Measurements from ENCODE around the gene RBL2. TPM values are rescaled to one million over a fixed set of nuclear protein-coding genes. Genes with fewer than 3 reads are reported as not detected.
"Not testable (repeated sequence)": the region's sequence is repeated elsewhere in the genome, so short reads cannot be mapped to it uniquely, and the experiment has no call there.

RBL2 gene
- total RNA-seq, 3 donors from 2014 or later = 55.0 to 75.6 (median 75.2) TPM

DNA sequence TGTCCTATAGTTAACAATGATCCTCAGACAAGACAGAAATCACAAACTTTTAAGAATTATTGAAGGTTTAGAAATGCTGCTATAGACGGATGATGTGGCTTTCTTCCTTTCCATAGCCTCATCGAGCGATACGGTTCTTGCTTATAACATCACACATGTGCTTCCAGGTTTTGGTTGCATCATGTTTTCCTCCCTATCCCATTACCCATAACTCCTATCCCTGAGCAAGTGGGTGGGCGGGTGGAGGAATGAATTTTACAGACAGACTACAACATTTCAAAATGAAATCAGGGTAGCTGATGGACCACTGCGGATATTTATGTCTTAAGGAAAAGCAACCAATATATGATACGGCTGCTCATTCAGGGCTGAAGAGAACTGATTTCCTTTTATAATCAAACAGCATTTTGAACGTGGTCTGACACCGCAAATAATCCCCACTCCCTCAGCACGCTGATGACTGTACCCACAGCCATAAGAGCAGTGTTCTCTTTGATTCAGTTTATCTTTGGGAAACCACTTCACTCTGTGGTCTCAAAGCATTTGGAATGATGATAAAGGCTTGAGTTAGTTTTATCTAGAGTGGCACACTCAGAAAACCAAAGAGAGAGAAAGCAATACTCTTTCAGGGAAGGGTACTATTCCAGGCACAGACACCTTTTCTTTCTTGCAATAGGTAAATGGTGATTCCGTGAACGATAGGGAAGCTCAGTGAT, 73.4 kb downstream of the RBL2 start:
- Histone ChIP-seq H3K9me3 (no peaks in the 10 kb centered on the region), H3K36me3 (ENCODE audit: low read depth) (no peaks in the 10 kb centered on the region), H3K4me3 (no peak overlapping the region), H3K4me1 (ENCODE audit: low read depth) (peaks cover 4% of the 10 kb centered on the region)
- DNase-seq (no peak), ATAC-seq (no peak)
- TF ChIP-seq, protein P1, sequence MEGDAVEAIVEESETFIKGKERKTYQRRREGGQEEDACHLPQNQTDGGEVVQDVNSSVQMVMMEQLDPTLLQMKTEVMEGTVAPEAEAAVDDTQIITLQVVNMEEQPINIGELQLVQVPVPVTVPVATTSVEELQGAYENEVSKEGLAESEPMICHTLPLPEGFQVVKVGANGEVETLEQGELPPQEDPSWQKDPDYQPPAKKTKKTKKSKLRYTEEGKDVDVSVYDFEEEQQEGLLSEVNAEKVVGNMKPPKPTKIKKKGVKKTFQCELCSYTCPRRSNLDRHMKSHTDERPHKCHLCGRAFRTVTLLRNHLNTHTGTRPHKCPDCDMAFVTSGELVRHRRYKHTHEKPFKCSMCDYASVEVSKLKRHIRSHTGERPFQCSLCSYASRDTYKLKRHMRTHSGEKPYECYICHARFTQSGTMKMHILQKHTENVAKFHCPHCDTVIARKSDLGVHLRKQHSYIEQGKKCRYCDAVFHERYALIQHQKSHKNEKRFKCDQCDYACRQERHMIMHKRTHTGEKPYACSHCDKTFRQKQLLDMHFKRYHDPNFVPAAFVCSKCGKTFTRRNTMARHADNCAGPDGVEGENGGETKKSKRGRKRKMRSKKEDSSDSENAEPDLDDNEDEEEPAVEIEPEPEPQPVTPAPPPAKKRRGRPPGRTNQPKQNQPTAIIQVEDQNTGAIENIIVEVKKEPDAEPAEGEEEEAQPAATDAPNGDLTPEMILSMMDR (IDR thresholded peaks at IDR 0.05) = no peak
- intact Hi-C loops (cut with DNase I, micrococcal nuclease) = no loop called here

DNA sequence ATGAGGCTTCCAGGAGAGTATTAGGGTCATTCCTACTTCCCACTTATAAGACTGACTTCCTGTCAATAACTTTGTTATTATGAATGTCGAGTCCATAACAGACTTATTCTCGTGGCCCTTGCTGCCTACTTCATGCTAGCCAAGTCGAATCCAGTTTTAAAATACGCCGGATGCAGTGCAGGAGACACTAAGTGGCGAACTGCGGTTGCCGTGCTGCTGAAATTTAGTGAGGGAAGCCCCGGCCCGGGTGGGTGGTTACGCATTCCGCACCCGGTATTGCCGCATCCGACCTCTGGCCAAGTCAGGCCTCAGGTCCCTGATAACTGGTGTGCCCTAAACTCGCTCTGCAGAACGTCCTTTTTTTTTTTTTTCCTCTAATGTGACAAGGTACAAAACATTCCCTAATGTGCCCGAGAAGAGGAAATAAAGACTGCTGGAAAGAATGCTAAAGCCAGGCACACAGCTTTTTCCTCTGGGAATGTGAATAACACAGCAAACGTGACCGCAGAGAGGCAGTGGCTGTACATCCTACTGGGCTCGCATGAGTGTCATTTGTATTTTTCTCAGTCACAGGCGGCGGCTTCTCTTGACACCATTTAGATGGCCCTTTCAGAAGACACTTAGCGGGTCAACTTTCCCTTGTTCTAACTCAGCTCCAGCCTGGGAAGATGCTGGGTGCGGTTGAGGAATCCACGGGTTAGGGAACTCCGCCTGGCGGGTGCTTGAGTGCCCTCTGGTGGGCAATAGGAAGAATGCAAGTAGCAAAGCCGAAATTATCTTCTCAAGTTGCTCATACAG, 75.8 kb downstream of the RBL2 start:
- intact Hi-C loops (cut with DNase I, micrococcal nuclease) = no loop called here
- Histone ChIP-seq H3K36me3 (ENCODE audit: low read depth) (no peaks in the 10 kb centered on the region), H3K9me3 (no peaks in the 10 kb centered on the region), H3K4me3 (no peak overlapping the region), H3K4me1 (ENCODE audit: low read depth) (peaks cover 4% of the 10 kb centered on the region)
- ATAC-seq = peak; percentile 92
- peak; percentile 61 to 69 (median 62) for DNase-seq
- TF ChIP-seq, protein P1 (IDR thresholded peaks at IDR 0.05) = peak; percentile 87

DNA sequence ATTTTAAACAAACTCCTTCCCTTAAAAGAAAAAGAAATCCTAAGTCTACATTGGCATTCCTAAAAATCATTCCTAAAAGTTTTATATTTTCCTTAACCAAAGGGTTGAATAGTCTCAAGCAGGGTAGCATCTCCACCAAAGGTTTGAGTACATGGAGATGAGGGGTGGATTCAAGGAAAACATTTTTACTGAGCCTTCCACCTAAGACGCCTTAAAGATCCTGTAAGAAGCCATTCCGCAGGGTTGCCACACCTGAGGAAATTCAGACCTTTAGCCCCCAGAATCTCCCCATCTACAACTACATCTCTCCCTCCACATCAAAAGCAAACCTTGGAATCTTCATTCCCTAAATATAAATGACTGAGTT, 76.4 kb downstream of the RBL2 start:
- Histone ChIP-seq H3K9me3 (no peaks in the 10 kb centered on the region), H3K4me3 (no peak overlapping the region), H3K36me3 (ENCODE audit: low read depth) (no peaks in the 10 kb centered on the region), H3K4me1 (ENCODE audit: low read depth) (peaks cover 4% of the 10 kb centered on the region)
- TF ChIP-seq, protein P1 (IDR thresholded peaks at IDR 0.05) = no peak
- ATAC-seq (no peak), DNase-seq (no peak)
- intact Hi-C loops (cut with DNase I, micrococcal nuclease) = no loop called here

DNA sequence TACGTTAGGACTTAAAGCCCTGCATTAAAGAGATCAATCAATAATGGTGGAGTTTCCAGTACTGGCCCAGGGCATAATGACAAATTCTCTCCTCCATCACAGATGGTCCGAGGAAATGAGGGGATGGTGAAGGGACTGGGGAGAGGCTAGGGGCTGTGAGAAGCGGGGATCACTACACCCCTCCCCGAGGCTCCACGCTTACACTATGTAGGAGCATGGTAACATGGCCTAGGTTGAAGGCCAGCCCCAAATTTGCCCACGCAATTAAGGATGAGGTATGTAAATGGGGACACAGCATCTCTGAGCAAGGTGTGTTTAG, 76.8 kb downstream of the RBL2 start:
- TF ChIP-seq, protein P1 (IDR thresholded peaks at IDR 0.05) = no peak
- intact Hi-C loops (cut with DNase I, micrococcal nuclease) = no loop called here
- ATAC-seq (no peak), DNase-seq (no peak)
- Histone ChIP-seq H3K9me3 (no peaks in the 10 kb centered on the region), H3K4me1 (ENCODE audit: low read depth) (peaks cover 4% of the 10 kb centered on the region), H3K4me3 (no peak overlapping the region), H3K36me3 (ENCODE audit: low read depth) (no peaks in the 10 kb centered on the region)

DNA sequence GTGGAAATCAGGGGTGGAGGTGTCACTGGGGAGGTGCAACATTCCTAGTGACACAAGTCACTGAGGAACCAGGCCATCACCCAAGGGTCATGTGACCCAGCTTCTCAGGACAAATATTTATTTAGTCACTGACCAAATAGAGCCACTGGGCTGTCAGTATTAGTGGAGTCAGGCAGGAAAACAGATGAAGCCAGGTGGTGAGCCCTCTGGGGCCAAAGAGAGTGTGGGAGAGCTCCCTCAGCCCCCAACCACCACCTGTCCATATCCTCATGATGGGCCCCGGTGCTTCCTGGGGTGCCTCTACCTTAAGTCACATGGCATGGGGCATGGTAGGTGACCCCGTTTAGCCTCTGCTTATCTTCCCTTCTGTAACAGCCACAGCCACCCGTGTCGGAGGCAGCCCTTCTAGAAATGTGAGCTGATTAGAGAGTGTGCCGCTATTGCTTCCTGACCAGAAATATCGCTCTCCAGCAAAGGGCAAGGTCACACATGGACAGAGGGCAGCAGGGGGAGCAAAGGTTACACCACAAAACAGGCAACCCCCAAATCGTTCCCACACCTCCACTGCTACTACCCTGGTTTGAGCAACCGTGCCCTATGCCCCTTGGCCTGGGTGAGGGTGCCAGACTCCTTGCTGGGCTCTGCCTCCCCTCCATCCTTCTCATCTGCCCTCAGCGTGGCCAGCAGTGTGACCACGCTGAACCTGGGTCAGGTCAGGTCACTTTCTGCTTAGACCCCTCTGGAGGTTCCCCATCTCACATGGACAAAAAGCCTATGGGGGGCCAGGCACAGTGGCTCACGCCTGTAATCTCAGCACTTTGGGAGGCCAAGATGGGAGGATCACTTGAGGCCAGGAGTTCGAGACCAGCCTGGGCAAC, 77.4 kb downstream of the RBL2 start:
- intact Hi-C loops (cut with DNase I, micrococcal nuclease) = no loop called here
- DNase-seq = no peak
- TF ChIP-seq, protein P1 (IDR thresholded peaks at IDR 0.05) = no peak
- H3K36me3 ChIP-seq (ENCODE audit: low read depth) = no peaks in the 10 kb centered on the region
- peak; percentile 40 for ATAC-seq
- H3K9me3 ChIP-seq = no peaks in the 10 kb centered on the region
- H3K4me3 ChIP-seq = no peak overlapping the region
- H3K4me1 ChIP-seq (ENCODE audit: low read depth) = peaks cover 4% of the 10 kb centered on the region

DNA sequence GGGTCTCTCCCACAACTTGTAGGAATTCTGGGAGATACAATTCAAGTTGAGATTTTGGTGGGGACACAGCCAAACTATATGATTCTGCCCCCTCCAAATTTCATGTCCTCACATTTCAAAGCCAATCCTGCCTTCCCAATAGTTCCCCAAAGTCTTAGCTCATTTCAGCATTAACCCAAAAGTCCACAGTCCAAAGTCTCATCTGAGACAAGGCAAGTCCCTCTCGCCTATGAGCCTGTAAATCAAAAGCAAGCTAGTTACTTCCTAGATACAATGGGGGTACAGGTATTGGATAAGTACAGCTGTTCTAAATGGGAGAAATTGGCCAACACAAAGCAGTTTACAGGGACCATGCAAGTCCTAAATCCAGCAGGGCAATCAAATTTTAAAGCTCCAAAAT, 78.5 kb downstream of the RBL2 start:
- H3K4me3 ChIP-seq; H3K36me3 ChIP-seq (ENCODE audit: low read depth); H3K4me1 ChIP-seq (ENCODE audit: low read depth); intact Hi-C loops (cut with DNase I, micrococcal nuclease); ATAC-seq; DNase-seq; H3K9me3 ChIP-seq: not testable (repeated sequence)

Data from mucosa of descending colon (tissue), 3 donors.